Posterior vena cava (tissue), 2 donors: ENCODE data around the gene HIPK4. TPM values are rescaled to one million over a fixed set of nuclear protein-coding genes. Genes with fewer than 3 reads are reported as not detected.
"Not testable (repeated sequence)": the region's sequence is repeated elsewhere in the genome, so short reads cannot be mapped to it uniquely, and the experiment has no call there.

ENCODE experiments used
- DNase-seq: peaks from one replicate; pipeline ENCODE4 v3.0.0-alpha.2; 2020; ENCODE audit warnings: low spot score
- intact Hi-C, 2 donors: fragments of 100-400 bp; cut with DNase I; formaldehyde crosslinking; loops; one replicate each; pipeline versions ENCODE4 v1.14.1 to v1.14.2; 2022 to 2023
- total RNA-seq, 2 donors: library from RNA; stranded (reverse); fragmentation: NEBNext Ultra II Directional; extraction: Animal tissue kit (Norgen Biotek cat#: 25700); gene quantifications; one replicate each; pipeline ENCODE4 v1.2.1, GENCODE V29; 2021
- donor health status: DM: yes; HTN: yes; CAD: no.
- donor health status: DM: yes; HTN: yes; CAD: no.

HIPK4 gene
- total RNA-seq, 2 donors from 2014 or later: 0.29 TPM; not detected in 1

GRCh38 chr19:40370997-40371801, 18.8 kb downstream of the HIPK4 start:
- no peak for DNase-seq
- intact Hi-C loops: no loop called here

GRCh38 chr19:40370253-40370652, 19.7 kb downstream of the HIPK4 start:
- DNase-seq, intact Hi-C loops: not testable (repeated sequence)

GRCh38 chr19:40369797-40370196, 20.2 kb downstream of the HIPK4 start:
- DNase-seq: no peak
- intact Hi-C loops: no loop called here

- intact Hi-C loops: no loop called here
- DNase-seq: no peak
Measured at GRCh38 chr19:40367577-40368434, 22.2 kb downstream of the HIPK4 start.

- no peak for DNase-seq
- intact Hi-C loops: no loop called here
Measured at GRCh38 chr19:40366697-40367561, 23.1 kb downstream of the HIPK4 start.

- intact Hi-C loops: no loop called here
- peak; percentile 89 for DNase-seq
Measured at GRCh38 chr19:40365613-40366401, 24.2 kb downstream of the HIPK4 start.

- intact Hi-C loops: no loop called here
- DNase-seq: no peak
Measured at GRCh38 chr19:40365010-40365409, 25.0 kb downstream of the HIPK4 start.

GRCh38 chr19:40363069-40363468, 26.9 kb downstream of the HIPK4 start:
- no peak for DNase-seq
- intact Hi-C loops: no loop called here

- no peak for DNase-seq
- intact Hi-C loops: no loop called here
Measured at GRCh38 chr19:40362160-40362559, 27.8 kb downstream of the HIPK4 start.

GRCh38 chr19:40360708-40361241, 29.2 kb downstream of the HIPK4 start:
- DNase-seq: no peak
- intact Hi-C loops: no loop called here

GRCh38 chr19:40360020-40360707, 29.8 kb downstream of the HIPK4 start:
- no peak for DNase-seq

GRCh38 chr19:40358773-40359172, 31.2 kb downstream of the HIPK4 start:
- intact Hi-C loops: no loop called here
- no peak for DNase-seq

More at GRCh38 chr19:40360020-40360707, 29.8 kb downstream of the HIPK4 start:
- intact Hi-C loops: no loop called here

- intact Hi-C loops: no loop called here
- no peak for DNase-seq
Measured at GRCh38 chr19:40357640-40358039, 32.3 kb downstream of the HIPK4 start.

GRCh38 chr19:40356681-40357595, 33.0 kb downstream of the HIPK4 start:
- intact Hi-C loops: no loop called here
- DNase-seq: no peak

- DNase-seq: no peak
- intact Hi-C loops: no loop called here
Measured at GRCh38 chr19:40355975-40356680, 33.9 kb downstream of the HIPK4 start.

- no peak for DNase-seq
- intact Hi-C loops: loop anchor here in 1 of 2 donors (10.0 kb wide), 1 partner anchor 96 kb away; the partner anchor contains the start of gene SERTAD3
Measured at GRCh38 chr19:40348961-40349507, 40.9 kb downstream of the HIPK4 start.
